Natural killer cell treated with Interleukin-12 subunit alpha and Interleukin-12 subunit beta and Interleukin-15 and Interleukin-18, amount 100 ng/mL, for 72 hours (primary cell): ENCODE data around the gene TBX21. TPM values are rescaled to one million over a fixed set of nuclear protein-coding genes. Genes with fewer than 3 reads are reported as not detected.

Experiments used
- ATAC-seq, 2 donors: fragments of 150-1000 bp; cut with Tn5 transposase in 1 of 2; sonication (Bioruptor Pico), chemical (Tn5 transposase) in 1 of 2; 2 replicates each; pipeline ENCODE4 v1.10.0; 2021
- DNase-seq: peaks from one replicate; pipeline ENCODE4 v3.0.0; 2022; ENCODE audit warnings: low spot score
- H3K27ac Mint-ChIP-seq, 2 donors: 1 replicate in 1 of 2; 2 replicates in 1 of 2; pipeline ENCODE4 v1.8.0; 2022; ENCODE audit warnings: mixed read lengths in 2 of 2, mild to moderate bottlenecking in 1 of 2, moderate library complexity in 1 of 2
- H3K27me3 Mint-ChIP-seq, 2 donors: 1 replicate in 1 of 2; 2 replicates in 1 of 2; pipeline ENCODE4 v1.8.0; 2022; ENCODE audit warnings: mixed read lengths in 2 of 2
- H3K36me3 Mint-ChIP-seq: one replicate; pipeline ENCODE4 v1.8.0; 2022; ENCODE audit warnings: mixed read lengths
- H3K4me1 Mint-ChIP-seq, 2 donors: 1 replicate in 1 of 2; 2 replicates in 1 of 2; pipeline ENCODE4 v1.8.0; 2022; ENCODE audit warnings: low read depth in 2 of 2, mixed read lengths in 2 of 2, mild to moderate bottlenecking in 1 of 2
- H3K4me3 Mint-ChIP-seq: one replicate; pipeline ENCODE4 v1.8.0; 2022; ENCODE audit warnings: mixed read lengths
- H3K9me3 Mint-ChIP-seq: 2 replicates; pipeline ENCODE4 v1.8.0; 2022; ENCODE audit warnings: mixed read lengths
- total RNA-seq, 2 donors: library from RNA; stranded (reverse); gene quantifications; one replicate each; pipeline ENCODE4 v1.2.3, GENCODE V29; 2022

The TBX21 gene
- 100 to 1,000 TPM; 234 to 437 TPM for total RNA-seq

- peaks cover 27% of the 10 kb centered on the region for H3K36me3 Mint-ChIP-seq
- H3K9me3 Mint-ChIP-seq, result no peaks in the 10 kb centered on the region
- ATAC-seq (peak; percentile 88 to 91), DNase-seq (peak; percentile 95)
- H3K27ac Mint-ChIP-seq, result peak within 1 kb of the TSS; percentile 92 to 99
- peaks cover 58 to 60% of the 10 kb centered on the region in 2 donors for H3K4me1 Mint-ChIP-seq
- H3K27me3 Mint-ChIP-seq, result no peaks in the 10 kb centered on the region
- H3K4me3 Mint-ChIP-seq, result peak within 1 kb of the TSS; percentile 96
These were observed at the start of gene TBX21 for GRCh38 chr17:47733047-47733673. Gene TBX21, plus strand, starts transcription at chr17:47733236. Its CDS starts 219 bp downstream, at chr17:47733455.

DNA sequence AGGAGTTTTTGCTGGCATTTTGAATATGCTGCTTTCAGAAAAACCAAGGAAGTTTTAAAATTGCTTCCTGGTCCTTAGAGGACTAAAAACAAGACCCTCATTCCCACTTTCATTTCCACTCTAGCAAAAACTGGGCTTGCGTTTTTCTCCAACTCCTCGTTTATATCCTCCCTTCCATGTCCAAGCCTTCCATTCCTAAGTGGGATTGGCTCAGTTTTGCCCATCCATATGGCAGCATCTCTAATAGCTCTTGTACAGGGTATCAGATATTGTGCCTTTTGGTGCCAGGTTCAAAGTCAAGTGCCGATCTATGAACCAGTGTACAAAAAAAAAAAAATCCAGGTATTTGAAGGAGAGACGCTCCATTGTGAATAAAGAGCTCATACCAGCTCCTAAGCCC, 49.0 kb upstream of the TBX21 start:
- DNase-seq (no peak), ATAC-seq (no peak)
- H3K27me3 Mint-ChIP-seq, result no peaks in the 10 kb centered on the region
- peak overlapping the region; percentile 8 to 37 for H3K27ac Mint-ChIP-seq
- no peaks in the 10 kb centered on the region for H3K9me3 Mint-ChIP-seq
- H3K4me3 Mint-ChIP-seq, result no peak overlapping the region
- H3K36me3 Mint-ChIP-seq, result peaks cover 55% of the 10 kb centered on the region
- H3K4me1 Mint-ChIP-seq, result peaks cover 25 to 27% of the 10 kb centered on the region in 2 donors

GRCh38 chr17:47684535-47685193, 48.4 kb upstream of the TBX21 start:
- DNase-seq (no peak), ATAC-seq (no peak)
- peak overlapping the region; percentile 8 to 37 for H3K27ac Mint-ChIP-seq
- H3K4me3 Mint-ChIP-seq, result no peak overlapping the region
- no peaks in the 10 kb centered on the region for H3K27me3 Mint-ChIP-seq
- peaks cover 25 to 27% of the 10 kb centered on the region in 2 donors for H3K4me1 Mint-ChIP-seq
- no peaks in the 10 kb centered on the region for H3K9me3 Mint-ChIP-seq
- peaks cover 55% of the 10 kb centered on the region for H3K36me3 Mint-ChIP-seq

GRCh38 chr17:47685556-47686275, 47.3 kb upstream of the TBX21 start:
- Mint-ChIP-seq H3K27ac (peak overlapping the region; percentile 47 to 55), H3K9me3 (no peaks in the 10 kb centered on the region), H3K36me3 (peaks cover 44% of the 10 kb centered on the region), H3K27me3 (no peaks in the 10 kb centered on the region), H3K4me3 (no peak overlapping the region), H3K4me1 (peaks cover 15 to 29% of the 10 kb centered on the region in 2 donors)
- ATAC-seq (no peak), DNase-seq (no peak)

- Mint-ChIP-seq H3K9me3 (no peaks in the 10 kb centered on the region), H3K4me3 (no peak overlapping the region), H3K27ac (peak overlapping the region; percentile 47 to 55), H3K36me3 (peaks cover 41% of the 10 kb centered on the region), H3K27me3 (no peaks in the 10 kb centered on the region), H3K4me1 (peaks cover 14 to 27% of the 10 kb centered on the region in 2 donors)
- no peak for DNase-seq
- no peak for ATAC-seq
These were observed 46.8 kb upstream of the TBX21 start for GRCh38 chr17:47686276-47686635.

DNA sequence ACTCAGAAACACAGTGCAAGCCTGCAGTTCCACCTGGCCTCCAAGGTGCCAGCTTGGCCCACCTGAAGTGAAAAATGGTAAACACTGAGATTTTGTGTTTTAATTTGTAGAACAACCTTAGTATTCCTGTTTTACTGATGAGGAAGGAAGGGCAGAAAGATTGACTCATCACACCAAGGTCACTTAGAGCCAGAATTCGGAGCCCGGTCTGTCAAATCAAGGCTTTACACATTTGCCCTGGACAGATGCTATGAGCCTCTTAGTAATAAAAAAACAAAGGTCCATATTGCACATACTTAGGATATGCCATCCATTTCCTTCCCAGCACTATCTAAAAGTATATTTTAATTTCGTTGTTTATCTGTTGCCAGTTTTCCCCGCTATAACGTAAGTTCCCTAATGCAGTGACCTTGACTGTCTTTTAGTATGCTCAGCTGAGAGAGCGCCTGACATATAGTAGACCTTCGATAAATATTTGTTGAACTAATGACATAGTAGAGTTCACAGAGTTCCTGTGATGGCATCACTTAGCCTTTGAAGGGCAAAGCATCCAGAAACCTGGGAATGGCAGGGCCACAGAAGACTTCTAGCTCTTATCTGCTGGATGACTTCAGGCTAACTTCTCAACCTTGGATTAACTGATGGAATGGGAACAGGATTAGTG, 46.2 kb upstream of the TBX21 start:
- Mint-ChIP-seq H3K27ac (peak overlapping the region; percentile 47 to 55), H3K4me1 (peaks cover 19 to 30% of the 10 kb centered on the region in 2 donors), H3K36me3 (peaks cover 41% of the 10 kb centered on the region), H3K9me3 (no peaks in the 10 kb centered on the region), H3K4me3 (no peak overlapping the region), H3K27me3 (no peaks in the 10 kb centered on the region)
- ATAC-seq (no peak), DNase-seq (no peak)

- Mint-ChIP-seq H3K27ac (no peak overlapping the region), H3K4me3 (no peak overlapping the region), H3K36me3 (peaks cover 36% of the 10 kb centered on the region), H3K9me3 (no peaks in the 10 kb centered on the region), H3K27me3 (no peaks in the 10 kb centered on the region), H3K4me1 (peaks cover 19 to 31% of the 10 kb centered on the region in 2 donors)
- ATAC-seq (no peak), DNase-seq (no peak)
These were observed 45.7 kb upstream of the TBX21 start for GRCh38 chr17:47687328-47687690.

DNA sequence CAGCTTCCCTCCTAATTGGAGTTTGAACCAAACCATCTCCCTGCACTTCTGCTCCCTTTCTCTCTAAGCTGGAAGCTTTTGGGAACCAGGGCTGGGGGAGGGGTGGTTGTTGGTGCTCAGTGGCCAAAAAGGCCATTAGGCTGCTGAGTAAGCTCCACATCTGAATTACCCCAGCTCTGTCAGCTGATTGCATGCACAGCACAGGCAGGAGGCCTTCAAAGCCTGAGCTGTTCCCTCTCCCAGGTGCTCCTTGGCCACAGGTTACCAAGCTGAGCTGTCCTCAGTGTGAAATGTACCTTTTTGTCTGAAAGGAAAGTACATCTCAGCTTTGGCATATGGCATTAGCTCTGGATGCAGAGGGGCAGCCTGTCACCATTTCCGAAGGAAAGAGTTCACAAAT, 45.3 kb upstream of the TBX21 start:
- peaks cover 32% of the 10 kb centered on the region for H3K36me3 Mint-ChIP-seq
- DNase-seq (no peak), ATAC-seq (no peak)
- no peak overlapping the region for H3K27ac Mint-ChIP-seq
- H3K4me1 Mint-ChIP-seq, result peaks cover 23 to 31% of the 10 kb centered on the region in 2 donors
- H3K27me3 Mint-ChIP-seq, result no peaks in the 10 kb centered on the region
- no peak overlapping the region for H3K4me3 Mint-ChIP-seq
- no peaks in the 10 kb centered on the region for H3K9me3 Mint-ChIP-seq

GRCh38 chr17:47690121-47690520, 42.9 kb upstream of the TBX21 start:
- H3K4me1 Mint-ChIP-seq, result peaks cover 34 to 40% of the 10 kb centered on the region in 2 donors
- no peak overlapping the region for H3K4me3 Mint-ChIP-seq
- no peaks in the 10 kb centered on the region for H3K9me3 Mint-ChIP-seq
- ATAC-seq (no peak), DNase-seq (no peak)
- no peak overlapping the region for H3K27ac Mint-ChIP-seq
- no peaks in the 10 kb centered on the region for H3K27me3 Mint-ChIP-seq
- H3K36me3 Mint-ChIP-seq, result peaks cover 14% of the 10 kb centered on the region

DNA sequence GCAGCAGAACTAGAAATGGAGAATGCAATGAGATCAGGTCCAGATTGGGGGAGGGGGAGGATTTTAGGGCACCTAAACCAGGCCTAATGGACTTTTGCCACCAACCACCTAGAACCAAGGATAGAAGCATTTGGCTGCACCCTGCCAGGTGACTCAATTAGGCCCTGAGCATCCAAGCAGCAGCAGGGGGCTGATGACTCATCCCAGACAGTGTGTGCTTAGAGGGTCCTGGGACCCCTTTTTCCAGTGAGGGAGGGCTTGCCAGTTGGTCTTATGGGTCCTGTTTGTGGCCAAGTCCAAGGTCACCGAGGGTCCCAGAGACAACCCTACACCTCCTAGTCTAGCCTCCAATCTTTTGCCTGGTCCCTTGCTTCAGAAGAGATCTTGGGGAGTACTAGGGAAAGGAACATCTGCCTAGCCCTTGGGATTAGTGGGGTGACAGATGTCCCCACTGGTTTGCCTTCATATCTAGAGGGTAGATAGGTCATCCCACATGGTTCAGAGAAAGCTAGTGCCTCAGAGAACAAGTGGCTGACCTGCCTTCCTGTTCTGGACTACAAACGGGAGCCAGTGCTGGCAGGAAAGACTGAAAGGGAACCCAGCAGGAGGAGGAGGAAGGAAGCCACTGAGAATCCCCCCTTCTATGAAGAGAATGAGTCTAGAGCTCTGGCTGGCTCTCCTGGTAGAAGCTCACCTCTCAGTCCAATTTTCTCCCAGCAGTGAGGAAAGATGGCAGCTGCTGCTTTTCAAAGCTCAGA, 40.7 kb upstream of the TBX21 start:
- Mint-ChIP-seq H3K36me3 (no peaks in the 10 kb centered on the region), H3K27ac (peak overlapping the region; percentile 81 to 92), H3K4me1 (peaks cover 38 to 43% of the 10 kb centered on the region in 2 donors), H3K4me3 (peak overlapping the region; percentile 91), H3K27me3 (no peaks in the 10 kb centered on the region), H3K9me3 (no peaks in the 10 kb centered on the region)
- ATAC-seq (no peak), DNase-seq (no peak)

GRCh38 chr17:47692895-47693730, 39.9 kb upstream of the TBX21 start:
- DNase-seq, result no peak
- Mint-ChIP-seq H3K27me3 (no peaks in the 10 kb centered on the region), H3K36me3 (no peaks in the 10 kb centered on the region), H3K4me1 (peaks cover 41 to 49% of the 10 kb centered on the region in 2 donors), H3K27ac (peak overlapping the region; percentile 81 to 92), H3K4me3 (peak overlapping the region; percentile 91), H3K9me3 (no peaks in the 10 kb centered on the region)
- no peak for ATAC-seq

DNA sequence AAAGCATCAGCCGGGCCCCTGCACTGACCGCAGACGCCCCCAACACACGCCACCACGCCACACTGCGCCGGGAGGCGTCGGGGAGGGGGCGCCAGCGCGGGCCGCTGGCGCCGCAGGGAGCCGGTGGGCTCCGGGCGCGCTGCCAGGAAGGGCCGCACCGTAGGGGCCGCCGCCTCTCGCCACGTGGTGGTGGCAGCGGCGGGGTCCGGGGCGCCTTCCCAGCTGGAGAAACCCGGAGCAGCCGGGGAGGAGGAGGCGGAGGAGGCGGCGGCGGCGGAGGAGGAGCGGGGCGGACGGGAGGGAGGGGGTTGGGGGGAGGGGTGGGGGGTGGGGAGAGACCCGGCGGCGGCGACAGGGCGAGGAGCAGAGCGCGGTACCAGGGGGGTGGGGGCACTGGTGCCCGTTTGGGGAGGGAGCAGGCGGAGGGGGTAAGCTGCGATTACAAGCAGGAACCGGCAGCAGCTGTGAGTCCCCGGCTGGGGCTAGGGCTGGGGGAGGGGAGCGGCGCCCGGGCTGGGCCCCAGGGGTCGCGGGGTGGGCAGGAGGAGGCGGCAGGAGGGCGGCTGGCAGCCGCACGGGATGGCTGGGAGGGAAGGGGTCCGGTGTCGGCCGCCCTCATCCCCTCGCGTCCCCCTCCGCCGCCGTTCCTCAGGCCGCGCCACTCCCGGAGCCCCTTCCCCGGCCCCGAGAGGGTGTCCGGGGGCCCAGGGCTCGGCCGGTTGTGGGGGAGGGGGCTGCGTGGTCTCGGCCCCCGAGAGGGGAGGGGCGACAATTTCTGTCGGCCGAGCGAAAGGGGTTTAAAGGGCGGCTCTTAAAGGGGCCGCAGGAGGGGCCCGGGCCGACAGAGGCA, 39.1 kb upstream of the TBX21 start, which contains the start of gene TBKBP1:
TBKBP1 (plus strand) TSS at position 431 of the 850 bp plus-strand sequence. CDS start 1,952 bp downstream, outside the sequence.
- Mint-ChIP-seq H3K4me3 (peak within 1 kb of the TSS; percentile 96), H3K27ac (peak within 1 kb of the TSS; percentile 83 to 92), H3K27me3 (no peaks in the 10 kb centered on the region), H3K4me1 (peaks cover 49 to 57% of the 10 kb centered on the region in 2 donors), H3K9me3 (no peaks in the 10 kb centered on the region), H3K36me3 (no peaks in the 10 kb centered on the region)
- peak; percentile 40 to 45 for ATAC-seq
- peak; percentile 66 for DNase-seq
